Panc1 (cell line): ENCODE measurements around the gene RAD50. TPM values are rescaled to one million over a fixed set of nuclear protein-coding genes. Genes with fewer than 3 reads are reported as not detected.

Experiments
- ATAC-seq: fragments of 200-7000 bp; cut with Tn5 transposase; 2 replicates; pipeline ENCODE4 v1.9.1; 2020; ENCODE audit warnings: mild to moderate bottlenecking, moderate library complexity
- BruUV-seq: library from RNA; stranded (reverse); fragments of 400-500 nt; replicated peaks from 2 replicates; lab custom pipeline; 2021; lab: Mats Ljungman, UMichigan
- CTCF ChIA-PET: fragments of 300-600 bp; sonication (Branson Sonifier 250); formaldehyde crosslinking; loops from one replicate; lab custom pipeline; 2022; ENCODE audit warnings: antibody characterized with exemption; lab: Charles Lee
- POLR2A ChIA-PET: fragments of 300-600 bp; sonication (Branson Sonifier 250); formaldehyde crosslinking; loops from one replicate; lab custom pipeline; 2022; ENCODE audit warnings: antibody characterized with exemption; lab: Charles Lee
- DNase-seq: peaks from one replicate; pipeline ENCODE4 v3.0.0-alpha.2; 2010; ENCODE audit warnings: low read depth, low spot score
- H3K27ac ChIP-seq: 2 replicates; pipeline ENCODE4 v1.5.1; 2011; ENCODE audit warnings: mild to moderate bottlenecking, low read length, inconsistent platforms
- H3K27me3 ChIP-seq: fragments of 200-500 bp; sonication (Bioruptor generic); 2 replicates; pipeline ENCODE4 v1.6.0; 2014; ENCODE audit warnings: low read length, inconsistent platforms; ENCODE audit not compliant: control insufficient read depth, insufficient read depth
- H3K36me3 ChIP-seq: fragments of 200-500 bp; sonication (Bioruptor generic); 2 replicates; pipeline ENCODE4 v1.5.1; 2014; ENCODE audit warnings: inconsistent platforms, mild to moderate bottlenecking, low read length, moderate library complexity; ENCODE audit not compliant: control insufficient read depth, insufficient read depth
- H3K4me1 ChIP-seq: 2 replicates; pipeline ENCODE4 v1.5.1; 2011; ENCODE audit warnings: inconsistent platforms, mild to moderate bottlenecking, low read length, moderate library complexity; ENCODE audit not compliant: control insufficient read depth, insufficient read depth
- H3K4me3 ChIP-seq, 2 experiments: 2 replicates each; pipeline ENCODE4 v1.5.1; 2011 to 2012; ENCODE audit warnings: low read depth in 2 of 2, low read length in 2 of 2, mild to moderate bottlenecking in 2 of 2, inconsistent platforms in 1 of 2, moderate library complexity in 1 of 2
- H3K9me3 ChIP-seq: fragments of 200-500 bp; sonication (Bioruptor generic); 2 replicates; pipeline ENCODE4 v1.5.1; 2014; ENCODE audit warnings: low read depth, mild to moderate bottlenecking, inconsistent platforms, low read length, moderate library complexity; ENCODE audit not compliant: control insufficient read depth, insufficient read depth
- POLR2AphosphoS5 ChIP-seq: IDR thresholded peaks from 2 replicates; pipeline ENCODE4 v1.6.1; 2012; ENCODE audit warnings: mild to moderate bottlenecking, low read depth, low read length, moderate library complexity
- SIN3A ChIP-seq: IDR thresholded peaks from 2 replicates; pipeline ENCODE4 v1.6.1; 2012; ENCODE audit warnings: low read depth, mild to moderate bottlenecking, low read length, moderate library complexity, borderline replicate concordance; ENCODE audit not compliant: insufficient read depth
- TCF7L2 ChIP-seq: IDR thresholded peaks from 2 replicates; pipeline ENCODE4 v1.6.1; 2011; ENCODE audit warnings: mild to moderate bottlenecking, low read depth, low read length, inconsistent platforms
- in situ Hi-C: cut with HindIII; loops from 2 replicates; pipeline ENCODE4 v1.10.0; 2016; ENCODE audit warnings: low sequenced_read_pairs, low pct_unique_long_range_greater_than_20kb
- intact Hi-C: fragments of 100-400 bp; cut with micrococcal nuclease; formaldehyde crosslinking; loops from one replicate; pipeline ENCODE4 v1.10.0; 2022; ENCODE audit not compliant: unreplicated experiment
- total RNA-seq: library from RNA; stranded (reverse); gene quantifications from one replicate; pipeline ENCODE4 v1.2.1, GENCODE V29; 2021; ENCODE audit not compliant: unreplicated experiment
- TF ChIP-seq, protein P1 (sequence below), 2 experiments: IDR thresholded peaks; 2 replicates each; pipeline ENCODE4 v1.6.1; 2011 to 2012; ENCODE audit warnings: low read depth in 2 of 2, control low read depth in 1 of 2, low read length in 1 of 2, mild to moderate bottlenecking in 1 of 2, moderate library complexity in 1 of 2; ENCODE audit not compliant: insufficient read depth in 1 of 2
- TF ChIP-seq, protein P2 (sequence below): fragments of 450-650 bp; IDR thresholded peaks from 2 replicates; pipeline ENCODE4 v1.5.1; 2017; ENCODE audit warnings: mild to moderate bottlenecking

The RAD50 gene
- total RNA-seq, 1 experiment from 2014 or later, result 77.6 TPM

DNA sequence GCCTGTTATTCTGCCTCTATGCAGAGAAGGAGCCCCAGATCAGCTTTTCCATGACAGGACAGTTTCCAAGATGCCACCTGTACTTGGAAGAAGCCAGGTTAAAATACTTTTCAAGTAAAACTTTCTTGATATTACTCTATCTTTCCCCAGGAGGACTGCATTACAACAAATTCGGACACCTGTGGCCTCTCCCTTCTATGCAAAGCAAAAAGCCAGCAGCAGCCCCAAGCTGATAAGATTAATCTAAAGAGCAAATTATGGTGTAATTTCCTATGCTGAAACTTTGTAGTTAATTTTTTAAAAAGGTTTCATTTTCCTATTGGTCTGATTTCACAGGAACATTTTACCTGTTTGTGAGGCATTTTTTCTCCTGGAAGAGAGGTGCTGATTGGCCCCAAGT is 116.7 kb downstream of the RAD50 start:
- no peak for TF ChIP-seq SIN3A
- TF ChIP-seq, protein P1, sequence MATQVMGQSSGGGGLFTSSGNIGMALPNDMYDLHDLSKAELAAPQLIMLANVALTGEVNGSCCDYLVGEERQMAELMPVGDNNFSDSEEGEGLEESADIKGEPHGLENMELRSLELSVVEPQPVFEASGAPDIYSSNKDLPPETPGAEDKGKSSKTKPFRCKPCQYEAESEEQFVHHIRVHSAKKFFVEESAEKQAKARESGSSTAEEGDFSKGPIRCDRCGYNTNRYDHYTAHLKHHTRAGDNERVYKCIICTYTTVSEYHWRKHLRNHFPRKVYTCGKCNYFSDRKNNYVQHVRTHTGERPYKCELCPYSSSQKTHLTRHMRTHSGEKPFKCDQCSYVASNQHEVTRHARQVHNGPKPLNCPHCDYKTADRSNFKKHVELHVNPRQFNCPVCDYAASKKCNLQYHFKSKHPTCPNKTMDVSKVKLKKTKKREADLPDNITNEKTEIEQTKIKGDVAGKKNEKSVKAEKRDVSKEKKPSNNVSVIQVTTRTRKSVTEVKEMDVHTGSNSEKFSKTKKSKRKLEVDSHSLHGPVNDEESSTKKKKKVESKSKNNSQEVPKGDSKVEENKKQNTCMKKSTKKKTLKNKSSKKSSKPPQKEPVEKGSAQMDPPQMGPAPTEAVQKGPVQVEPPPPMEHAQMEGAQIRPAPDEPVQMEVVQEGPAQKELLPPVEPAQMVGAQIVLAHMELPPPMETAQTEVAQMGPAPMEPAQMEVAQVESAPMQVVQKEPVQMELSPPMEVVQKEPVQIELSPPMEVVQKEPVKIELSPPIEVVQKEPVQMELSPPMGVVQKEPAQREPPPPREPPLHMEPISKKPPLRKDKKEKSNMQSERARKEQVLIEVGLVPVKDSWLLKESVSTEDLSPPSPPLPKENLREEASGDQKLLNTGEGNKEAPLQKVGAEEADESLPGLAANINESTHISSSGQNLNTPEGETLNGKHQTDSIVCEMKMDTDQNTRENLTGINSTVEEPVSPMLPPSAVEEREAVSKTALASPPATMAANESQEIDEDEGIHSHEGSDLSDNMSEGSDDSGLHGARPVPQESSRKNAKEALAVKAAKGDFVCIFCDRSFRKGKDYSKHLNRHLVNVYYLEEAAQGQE (IDR thresholded peaks at IDR 0.05; ENCODE audit: insufficient read depth in 1 of 2, low read depth in 2 of 2, low read length in 1 of 2), result no peak
- TF ChIP-seq POLR2AphosphoS5, result no peak
- TF ChIP-seq TCF7L2, result no peak
- TF ChIP-seq, protein P2, sequence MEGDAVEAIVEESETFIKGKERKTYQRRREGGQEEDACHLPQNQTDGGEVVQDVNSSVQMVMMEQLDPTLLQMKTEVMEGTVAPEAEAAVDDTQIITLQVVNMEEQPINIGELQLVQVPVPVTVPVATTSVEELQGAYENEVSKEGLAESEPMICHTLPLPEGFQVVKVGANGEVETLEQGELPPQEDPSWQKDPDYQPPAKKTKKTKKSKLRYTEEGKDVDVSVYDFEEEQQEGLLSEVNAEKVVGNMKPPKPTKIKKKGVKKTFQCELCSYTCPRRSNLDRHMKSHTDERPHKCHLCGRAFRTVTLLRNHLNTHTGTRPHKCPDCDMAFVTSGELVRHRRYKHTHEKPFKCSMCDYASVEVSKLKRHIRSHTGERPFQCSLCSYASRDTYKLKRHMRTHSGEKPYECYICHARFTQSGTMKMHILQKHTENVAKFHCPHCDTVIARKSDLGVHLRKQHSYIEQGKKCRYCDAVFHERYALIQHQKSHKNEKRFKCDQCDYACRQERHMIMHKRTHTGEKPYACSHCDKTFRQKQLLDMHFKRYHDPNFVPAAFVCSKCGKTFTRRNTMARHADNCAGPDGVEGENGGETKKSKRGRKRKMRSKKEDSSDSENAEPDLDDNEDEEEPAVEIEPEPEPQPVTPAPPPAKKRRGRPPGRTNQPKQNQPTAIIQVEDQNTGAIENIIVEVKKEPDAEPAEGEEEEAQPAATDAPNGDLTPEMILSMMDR, result no peak

DNA sequence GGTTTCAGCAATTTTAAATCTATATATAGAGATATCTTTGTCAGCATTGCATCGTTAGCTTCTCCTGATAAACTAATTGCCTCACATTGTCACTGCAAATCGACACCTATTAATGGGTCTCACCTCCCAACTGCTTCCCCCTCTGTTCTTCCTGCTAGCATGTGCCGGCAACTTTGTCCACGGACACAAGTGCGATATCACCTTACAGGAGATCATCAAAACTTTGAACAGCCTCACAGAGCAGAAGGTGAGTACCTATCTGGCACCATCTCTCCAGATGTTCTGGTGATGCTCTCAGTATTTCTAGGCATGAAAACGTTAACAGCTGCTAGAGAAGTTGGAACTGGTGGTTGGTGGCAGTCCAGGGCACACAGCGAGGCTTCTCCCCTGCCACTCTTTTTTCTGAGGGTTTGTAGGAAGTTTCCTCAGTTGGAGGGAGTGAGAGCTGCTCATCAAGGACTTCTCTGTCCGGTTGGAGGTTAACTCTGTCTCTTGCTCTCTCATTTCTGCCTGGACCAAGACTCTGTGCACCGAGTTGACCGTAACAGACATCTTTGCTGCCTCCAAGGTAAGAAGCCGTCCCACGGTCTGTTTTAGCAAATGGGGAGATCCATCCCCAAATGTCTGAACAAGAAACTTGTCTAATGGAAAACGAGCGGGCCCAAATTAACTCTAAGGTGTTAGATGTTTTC is 117.3 kb downstream of the RAD50 start, which contains the start of gene IL4:
Gene IL4 (plus strand): TSS at position 51 of the 692 bp plus-strand sequence. CDS start 62 bp downstream, at position 113.
- H3K27me3 ChIP-seq, result no peaks in the 10 kb centered on the region
- DNase-seq (no peak), ATAC-seq (peak; percentile 11; the same call in 1 of the 2 replicates)
- peaks cover 22% of the 10 kb centered on the region for H3K4me1 ChIP-seq
- BruUV-seq, result no TSS peak
- TF ChIP-seq TCF7L2 (no peak), SIN3A (no peak), POLR2AphosphoS5 (no peak)
- TF ChIP-seq, protein P2, result no peak
- TF ChIP-seq, protein P1 (IDR thresholded peaks at IDR 0.05; ENCODE audit: insufficient read depth in 1 of 2, low read depth in 2 of 2, low read length in 1 of 2), result no peak
- ChIA-PET CTCF (no interaction called here), POLR2A (no interaction called here)
- 0 out of 2 replicates have a peak within 1 kb of the TSS, but pooled peaks have one; percentile 9 for H3K27ac ChIP-seq
- peak within 1 kb of the TSS in 1 of 2 experiments; percentile 25; a peak in 1 of 4 replicates for H3K4me3 ChIP-seq
- in situ Hi-C loops, result no loop called here
- intact Hi-C loops, result no loop called here
- no peaks in the 10 kb centered on the region for H3K9me3 ChIP-seq
- no peaks in the 10 kb centered on the region for H3K36me3 ChIP-seq

More for the DNA sequence above, 116.7 kb downstream of the RAD50 start:
- ChIA-PET POLR2A (no interaction called here), CTCF (no interaction called here)
- BruUV-seq, result no TSS peak
- Histone ChIP-seq H3K36me3 (no peaks in the 10 kb centered on the region), H3K9me3 (no peaks in the 10 kb centered on the region), H3K4me3 (no peak overlapping the region), H3K27me3 (no peaks in the 10 kb centered on the region), H3K4me1 (peaks cover 22% of the 10 kb centered on the region), H3K27ac (no peak overlapping the region)
- intact Hi-C loops (no loop called here), in situ Hi-C loops (no loop called here)
- DNase-seq (no peak), ATAC-seq (no peak)
